Pancreas (tissue), 10 donors: Measurements from ENCODE around the gene SSTR1. TPM values are rescaled to one million over a fixed set of nuclear protein-coding genes. Genes with fewer than 3 reads are reported as not detected.

Experiments used
- ATAC-seq, 4 donors: fragments of 200-7000 bp; cut with Tn5 transposase; one replicate each; pipeline versions ENCODE4 v1.8.0 to v1.9.1; 2020; ENCODE audit warnings: mild to moderate bottlenecking in 4 of 4, moderate library complexity in 4 of 4
- DNase-seq, 6 donors: peaks; one replicate each; pipeline ENCODE4 v3.0.0-alpha.2; 2020
- FAIRE-seq: peaks from 2 replicates; lab custom pipeline; 2012; peaks lifted over from hg19 to GRCh38; lab: Jason Lieb, UNC
- H3K27ac ChIP-seq, 4 donors: fragments of 200-600 bp; sonication (generic); 1 replicate in 3 of 4; 2 replicates in 1 of 4; pipeline versions ENCODE4 v1.5.0 to v1.8.0; 2020
- H3K27me3 ChIP-seq, 4 donors: fragments of 200-600 bp; one replicate each; pipeline ENCODE4 v1.8.0; 2021
- H3K36me3 ChIP-seq, 3 donors: fragments of 200-600 bp; sonication (generic) in 1 of 3; one replicate each; pipeline versions ENCODE4 v1.5.0 to v1.8.0; 2020 to 2021
- H3K4me1 ChIP-seq, 3 donors: fragments of 200-600 bp; one replicate each; pipeline ENCODE4 v1.8.0; 2021
- H3K4me3 ChIP-seq, 4 donors: fragments of 200-600 bp; sonication (generic) in 2 of 4; one replicate each; pipeline versions ENCODE4 v1.5.0 to v1.8.0; 2020 to 2021
- H3K9me3 ChIP-seq, 4 donors: fragments of 200-600 bp; one replicate each; pipeline ENCODE4 v1.8.0; 2021
- CTCF ChIP-seq, 4 donors: fragments of 200-600 bp; sonication (generic) in 3 of 4; IDR thresholded peaks; one replicate each; pipeline versions ENCODE4 v1.5.0 to v1.8.0; 2021; ENCODE audit warnings: antibody characterized with exemption in 4 of 4
- WGBS, 2 donors: extraction: QIAGEN DNeasy Blood & Tissue Kit; methylation state at CpG; one replicate each; pipeline ENCODE4 v1.1.7; 2013; 5-methylcytosine and 5-hydroxymethylcytosine counted together
- intact Hi-C, 3 donors: fragments of 100-400 bp; cut with DNase I; formaldehyde crosslinking; loops; one replicate each; pipeline versions ENCODE4 v1.11.1 to v1.14.2; 2022
- polyA plus RNA-seq, 2 donors: library from polyadenylated mRNA; stranded (reverse); fragments of 200-250 nt; gene quantifications; one replicate each; pipeline ENCODE4 v1.2.3, GENCODE V29; 2013
- total RNA-seq, 6 donors: library from RNA; stranded (reverse); fragmentation: NEBNext Ultra II Directional in 4 of 6; extraction: Animal tissue kit (Norgen Biotek cat#: 25700) in 4 of 6; gene quantifications; one replicate each; pipeline versions ENCODE4 v1.2.1 to v1.2.4, GENCODE V29; 2021 to 2023
- donor health status: healthy with polysubstance abuse.
- donor health status: DM: no; HTN: no; CAD: no; lungs with moderate emphysema.
- donor health status: DM: no; HTN: no; CAD: no.
- donor health status: control.
- donor health status: control.
- donor health status: Bipolar disorder and iron deficiency.
- donor health status: DM: yes; HTN: yes; CAD: no.
- donor health status: DM: no; HTN: no; CAD: no.
- donor health status: DM: no; HTN: no; CAD: no.
- donor health status: DM: yes; HTN: yes; CAD: no.

The SSTR1 gene
- total and polyA plus RNA-seq, 8 donors, result 0.95 to 8.1 (median 2.1) TPM

- FAIRE-seq, result no peak
- Histone ChIP-seq H3K27me3 (no peaks in the 10 kb centered on the region), H3K4me3 (no peak overlapping the region), H3K36me3 (no peaks in the 10 kb centered on the region), H3K9me3 (no peaks in the 10 kb centered on the region), H3K27ac (no peak overlapping the region), H3K4me1 (peaks cover 0 to 5% (median 0%) of the 10 kb centered on the region in 3 donors)
- no peak for ATAC-seq
- no peak for DNase-seq
- TF ChIP-seq CTCF (IDR thresholded peaks at IDR 0.05), result no peak
- intact Hi-C loops, result no loop called here
These were observed 3.0 kb upstream of the SSTR1 start for GRCh38 chr14:38204719-38205115.

GRCh38 chr14:38205119-38205813 is 2.4 kb upstream of the SSTR1 start:
- Histone ChIP-seq H3K4me1 (peaks cover 0 to 7% (median 0%) of the 10 kb centered on the region in 3 donors), H3K36me3 (no peaks in the 10 kb centered on the region), H3K9me3 (no peaks in the 10 kb centered on the region), H3K27me3 (no peaks in the 10 kb centered on the region), H3K4me3 (no peak overlapping the region), H3K27ac (no peak overlapping the region)
- intact Hi-C loops, result no loop called here
- ATAC-seq (no peak), DNase-seq (no peak), FAIRE-seq (no peak)
- TF ChIP-seq CTCF (IDR thresholded peaks at IDR 0.05), result no peak
- WGBS, 2 donors, result 87 to 89% methylated on average over 5 of the region's 5 CpGs

GRCh38 chr14:38205949-38206665 is 1.6 kb upstream of the SSTR1 start:
- DNase-seq (no peak), FAIRE-seq (no peak), ATAC-seq (no peak)
- Histone ChIP-seq H3K27ac (no peak overlapping the region), H3K36me3 (no peaks in the 10 kb centered on the region), H3K4me1 (peaks cover 0 to 7% (median 0%) of the 10 kb centered on the region in 3 donors), H3K9me3 (no peaks in the 10 kb centered on the region), H3K27me3 (no peaks in the 10 kb centered on the region), H3K4me3 (no peak overlapping the region)
- WGBS, 2 donors, result 81 to 86% methylated on average over 5 of the region's 5 CpGs
- intact Hi-C loops, result no loop called here
- TF ChIP-seq CTCF (IDR thresholded peaks at IDR 0.05), result no peak

- intact Hi-C loops, result no loop called here
- no peaks in the 10 kb centered on the region for H3K27me3 ChIP-seq
- peak overlapping the region in 2 of 4 donors; percentile 80 to 81 for H3K27ac ChIP-seq
- DNase-seq (no peak), ATAC-seq (no peak), FAIRE-seq (no peak)
- H3K9me3 ChIP-seq, result no peaks in the 10 kb centered on the region
- TF ChIP-seq CTCF (IDR thresholded peaks at IDR 0.05), result no peak
- no peaks in the 10 kb centered on the region for H3K36me3 ChIP-seq
- H3K4me1 ChIP-seq, result peaks cover 0 to 7% (median 0%) of the 10 kb centered on the region in 3 donors
- H3K4me3 ChIP-seq, result peak overlapping the region in 1 of 4 donors; percentile 55
- WGBS, 2 donors, result 46 to 47% methylated on average over 2 of the region's 2 CpGs
These were observed 871 bp upstream of the SSTR1 start for GRCh38 chr14:38206689-38207376.
